ENCODE results near the gene MOAP1.
A peak's percentile ranks its signal among the peaks of the same experiment; 100 is the strongest.

DNA sequence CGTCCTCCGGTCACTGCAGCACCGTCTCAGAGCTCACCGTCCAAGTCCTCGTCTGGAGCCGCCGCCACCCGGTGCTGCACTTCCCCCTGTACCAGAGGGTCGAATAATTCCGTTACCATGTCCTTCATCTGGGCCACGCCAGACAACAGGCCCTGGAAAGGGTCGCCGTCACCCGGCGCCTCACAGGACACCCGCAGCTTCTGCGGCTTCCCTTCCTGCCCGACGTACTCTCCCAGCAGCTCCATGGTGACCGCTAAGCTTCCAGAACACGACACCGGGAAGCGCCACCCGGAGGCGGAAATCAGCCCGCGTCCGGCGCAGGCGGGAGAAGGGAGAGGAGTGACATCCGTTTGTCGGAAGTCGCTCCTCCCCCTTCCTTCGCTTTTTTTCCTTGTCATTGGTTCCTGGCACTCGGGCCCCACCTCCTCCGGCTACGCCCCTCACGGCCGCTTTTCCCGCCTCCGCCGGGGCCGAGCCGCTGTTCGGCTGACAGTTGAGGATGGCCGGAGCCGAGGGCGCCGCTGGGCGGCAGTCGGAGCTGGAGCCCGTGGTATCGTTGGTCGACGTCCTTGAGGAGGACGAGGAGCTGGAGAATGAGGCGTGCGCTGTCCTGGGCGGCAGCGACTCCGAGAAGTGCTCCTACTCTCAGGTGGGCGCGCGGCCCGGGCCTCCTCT lies 22.2 kb upstream of the MOAP1 start, which contains the start of the genes GON7 and UBR7:
- TF ChIP-seq CTCF (IDR thresholded peaks at IDR 0.05 in 8 of 11, conservative IDR thresholded peaks at IDR 0.05 in 3 of 11) (peak in 8 of 11 experiments; percentile 14 to 67 (median 52)), POLR2AphosphoS5 (IDR thresholded peaks at IDR 0.05) (peak; percentile 96 to 98 (median 97)), POLR2A (IDR thresholded peaks at IDR 0.05) (peak in 1 of 3 donors; percentile 49)
